H7 (cell line): ENCODE data around the gene ACTA2. TPM values are rescaled to one million over a fixed set of nuclear protein-coding genes. Genes with fewer than 3 reads are reported as not detected.

Experiments used
- DNase-seq: peaks from one replicate; pipeline ENCODE4 v3.0.0; 2012
- H3K27me3 ChIP-seq: 2 replicates; pipeline ENCODE4 v1.6.0; 2011; ENCODE audit warnings: mild to moderate bottlenecking, low read length; ENCODE audit not compliant: control insufficient read depth, insufficient read depth
- H3K36me3 ChIP-seq: replicated peaks from 2 replicates; pipeline ENCODE4 v1.5.1; 2011; ENCODE audit warnings: low read length; ENCODE audit not compliant: control insufficient read depth, insufficient read depth
- H3K4me3 ChIP-seq: 2 replicates; pipeline ENCODE4 v1.5.1; 2011; ENCODE audit warnings: low read depth, mild to moderate bottlenecking, control low read depth, low read length, moderate library complexity; ENCODE audit not compliant: insufficient read depth
- total RNA-seq: library from RNA; depleted of rRNA; stranded (reverse); fragments of >200 nt; shearing (Covaris generic); gene quantifications from 2 replicates; pipeline ENCODE4 v1.2.3, GENCODE V29; 2014; rRNA removed

Gene ACTA2
- total RNA-seq, result not detected in 2 replicates

GRCh38 chr10:88952647-88953111 lies at the start of gene ACTA2:
Gene ACTA2 (minus strand): TSS chr10:88952773. CDS start chr10:88948930, 3,843 bp downstream.
- no peak within 1 kb of the TSS for H3K4me3 ChIP-seq
- DNase-seq, result no peak
- no peaks in the 10 kb centered on the region for H3K27me3 ChIP-seq
- no peaks in the 10 kb centered on the region for H3K36me3 ChIP-seq

- DNase-seq, result no peak
- Histone ChIP-seq H3K4me3 (no peak overlapping the region), H3K36me3 (no peaks in the 10 kb centered on the region), H3K27me3 (no peaks in the 10 kb centered on the region)
Measured at GRCh38 chr10:89001729-89002072, 49.1 kb upstream of the ACTA2 start.

DNA sequence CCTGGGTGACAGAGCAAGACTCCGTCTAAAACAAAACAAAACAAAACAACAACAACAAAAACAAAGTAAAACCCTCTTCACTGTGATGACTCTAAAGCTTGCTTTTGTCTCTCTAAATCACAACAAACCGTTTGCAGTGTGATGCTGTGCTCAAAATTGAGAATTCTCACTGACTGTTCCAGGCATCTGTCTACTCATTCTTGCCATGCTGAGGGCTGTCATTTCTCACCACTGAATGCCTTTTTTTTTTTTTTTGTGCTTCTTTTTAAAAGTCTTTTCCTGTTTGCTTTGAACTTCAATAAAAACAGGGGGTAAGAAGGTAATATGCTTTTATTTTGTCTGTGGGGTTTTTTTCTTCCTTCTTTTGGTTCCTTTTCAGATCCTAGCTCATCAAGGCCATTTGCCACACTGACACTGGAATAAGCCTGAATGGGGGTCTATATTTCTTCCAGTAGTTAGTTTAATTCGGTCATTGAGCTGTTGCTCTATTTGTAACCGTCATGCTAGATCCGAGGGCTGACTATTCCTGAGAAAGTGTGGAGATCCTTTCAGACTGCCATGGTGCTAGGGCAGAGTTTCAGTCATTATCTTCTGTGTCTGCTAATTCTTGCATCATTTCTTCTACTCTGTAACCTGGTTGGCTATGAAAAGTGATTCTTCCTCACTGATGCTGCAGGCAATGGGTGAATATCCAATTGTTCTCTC lies 48.6 kb upstream of the ACTA2 start:
- DNase-seq, result no peak
- Histone ChIP-seq H3K4me3 (no peak overlapping the region), H3K36me3 (no peaks in the 10 kb centered on the region), H3K27me3 (no peaks in the 10 kb centered on the region)

- Histone ChIP-seq H3K4me3 (no peak overlapping the region), H3K27me3 (no peaks in the 10 kb centered on the region), H3K36me3 (no peaks in the 10 kb centered on the region)
- DNase-seq, result no peak
Measured at GRCh38 chr10:88999625-89000024, 47.1 kb upstream of the ACTA2 start.

DNA sequence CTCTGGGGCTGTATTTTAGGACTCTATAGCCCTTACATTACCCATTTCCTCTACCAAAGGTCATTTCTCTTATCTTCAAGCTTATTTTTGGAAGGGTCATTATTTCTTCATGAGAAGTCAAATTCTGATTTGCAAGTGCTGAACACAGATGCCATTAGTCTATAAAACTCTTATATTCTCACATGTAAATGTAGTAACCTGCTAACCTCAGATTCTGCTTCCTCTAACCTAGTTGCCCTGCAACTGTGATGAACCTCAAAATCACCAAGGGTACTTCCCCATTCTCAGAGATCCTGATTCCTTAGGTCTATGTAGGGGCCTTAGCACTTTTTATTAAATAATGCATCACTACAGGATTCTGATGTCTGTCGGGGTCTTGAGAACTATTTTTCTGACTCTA lies 44.4 kb upstream of the ACTA2 start:
- H3K36me3 ChIP-seq, result no peaks in the 10 kb centered on the region
- DNase-seq, result no peak
- peaks cover 4% of the 10 kb centered on the region for H3K27me3 ChIP-seq
- H3K4me3 ChIP-seq, result no peak overlapping the region

- no peak for DNase-seq
- peaks cover 21% of the 10 kb centered on the region for H3K27me3 ChIP-seq
- H3K36me3 ChIP-seq, result no peaks in the 10 kb centered on the region
- H3K4me3 ChIP-seq, result no peak overlapping the region
Measured at GRCh38 chr10:88995156-88995876, 42.7 kb upstream of the ACTA2 start.

- no peak overlapping the region for H3K4me3 ChIP-seq
- peaks cover 33% of the 10 kb centered on the region for H3K27me3 ChIP-seq
- DNase-seq, result no peak
- no peaks in the 10 kb centered on the region for H3K36me3 ChIP-seq
Measured at GRCh38 chr10:88994019-88994418, 41.4 kb upstream of the ACTA2 start.

DNA sequence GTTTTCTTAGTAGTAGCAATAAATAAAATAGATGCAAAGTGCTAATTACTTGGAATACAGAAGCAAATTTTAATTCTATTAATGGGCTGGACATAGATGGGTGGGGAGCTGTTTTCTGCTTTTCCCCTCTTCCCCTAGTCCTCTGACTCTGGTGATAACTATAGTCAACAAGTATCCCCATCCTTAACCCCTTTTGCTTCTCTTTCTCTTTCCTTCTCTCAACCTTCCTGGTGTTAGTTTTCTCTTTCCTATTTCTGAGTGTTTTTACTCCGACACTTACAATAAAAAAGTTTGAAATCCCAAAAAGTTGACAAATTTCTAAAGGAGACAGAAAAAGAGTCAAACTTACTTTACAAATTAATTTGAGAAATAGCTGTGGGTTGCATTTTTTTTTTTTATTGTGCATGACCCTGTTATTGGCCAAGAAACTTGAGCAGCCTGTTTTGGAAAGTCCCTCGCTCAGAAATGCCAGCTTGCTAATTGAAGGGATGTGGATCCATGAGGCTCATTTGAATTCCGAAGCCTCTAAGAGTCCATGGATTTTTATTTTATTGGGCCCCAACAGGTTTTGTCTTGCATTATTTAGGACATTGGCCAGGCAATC lies 40.5 kb upstream of the ACTA2 start:
- peak; percentile 32 for DNase-seq
- H3K4me3 ChIP-seq, result no peak overlapping the region

GRCh38 chr10:88991899-88992320 lies 39.3 kb upstream of the ACTA2 start:
- H3K27me3 ChIP-seq, result peaks cover 33% of the 10 kb centered on the region
- no peaks in the 10 kb centered on the region for H3K36me3 ChIP-seq

More for the DNA sequence above, 40.5 kb upstream of the ACTA2 start:
- Histone ChIP-seq H3K36me3 (no peaks in the 10 kb centered on the region), H3K27me3 (peaks cover 33% of the 10 kb centered on the region)

GRCh38 chr10:88991161-88991898 lies 38.8 kb upstream of the ACTA2 start:
- peak; percentile 63 for DNase-seq
- Histone ChIP-seq H3K36me3 (no peaks in the 10 kb centered on the region), H3K27me3 (peaks cover 33% of the 10 kb centered on the region), H3K4me3 (peak overlapping the region; percentile 64)

More at GRCh38 chr10:88991899-88992320, 39.3 kb upstream of the ACTA2 start:
- H3K4me3 ChIP-seq, result peak overlapping the region; percentile 64
- no peak for DNase-seq

DNA sequence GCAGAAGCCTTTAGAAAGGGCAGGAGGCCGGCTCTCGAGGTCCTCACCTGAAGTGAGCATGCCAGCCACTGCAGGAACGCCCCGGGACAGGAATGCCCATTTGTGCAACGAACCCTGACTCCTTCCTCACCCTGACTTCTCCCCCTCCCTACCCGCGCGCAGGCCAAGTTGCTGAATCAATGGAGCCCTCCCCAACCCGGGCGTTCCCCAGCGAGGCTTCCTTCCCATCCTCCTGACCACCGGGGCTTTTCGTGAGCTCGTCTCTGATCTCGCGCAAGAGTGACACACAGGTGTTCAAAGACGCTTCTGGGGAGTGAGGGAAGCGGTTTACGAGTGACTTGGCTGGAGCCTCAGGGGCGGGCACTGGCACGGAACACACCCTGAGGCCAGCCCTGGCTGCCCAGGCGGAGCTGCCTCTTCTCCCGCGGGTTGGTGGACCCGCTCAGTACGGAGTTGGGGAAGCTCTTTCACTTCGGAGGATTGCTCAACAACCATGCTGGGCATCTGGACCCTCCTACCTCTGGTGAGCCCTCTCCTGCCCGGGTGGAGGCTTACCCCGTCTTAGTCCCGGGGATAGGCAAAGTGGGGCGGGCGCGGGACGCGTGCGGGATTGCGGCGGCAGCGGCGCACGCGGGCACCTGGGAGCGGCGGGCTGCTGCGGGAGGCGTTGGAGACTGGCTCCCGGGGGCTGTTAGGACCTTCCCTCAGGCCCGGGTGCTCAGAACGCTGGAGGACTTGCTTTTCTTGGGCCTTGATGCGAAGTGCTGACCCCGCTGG lies 38.0 kb upstream of the ACTA2 start, which contains the start of gene FAS:
Gene FAS (plus strand): TSS at position 415 of the 777 bp plus-strand sequence. CDS start 79 bp downstream, at position 494.
- peak; percentile 71 for DNase-seq
- Histone ChIP-seq H3K4me3 (peak within 1 kb of the TSS; percentile 64), H3K36me3 (no peaks in the 10 kb centered on the region), H3K27me3 (peaks cover 33% of the 10 kb centered on the region)

GRCh38 chr10:88989824-88990383 lies 37.3 kb upstream of the ACTA2 start:
- peaks cover 33% of the 10 kb centered on the region for H3K27me3 ChIP-seq
- H3K4me3 ChIP-seq, result peak overlapping the region; percentile 64
- H3K36me3 ChIP-seq, result no peaks in the 10 kb centered on the region
- DNase-seq, result no peak

GRCh38 chr10:88989423-88989822 lies 36.9 kb upstream of the ACTA2 start:
- no peak for DNase-seq
- Histone ChIP-seq H3K4me3 (no peak overlapping the region), H3K27me3 (peaks cover 33% of the 10 kb centered on the region), H3K36me3 (no peaks in the 10 kb centered on the region)
